ENCODE results near the gene BBS9.

The BBS9 gene

GRCh38 chr7:33536398-33537103, 407.2 kb downstream of the BBS9 start:
- DNase-seq (ENCODE audit: extremely low read depth in 1 of 2, low read depth in 1 of 2) = no peak

DNA sequence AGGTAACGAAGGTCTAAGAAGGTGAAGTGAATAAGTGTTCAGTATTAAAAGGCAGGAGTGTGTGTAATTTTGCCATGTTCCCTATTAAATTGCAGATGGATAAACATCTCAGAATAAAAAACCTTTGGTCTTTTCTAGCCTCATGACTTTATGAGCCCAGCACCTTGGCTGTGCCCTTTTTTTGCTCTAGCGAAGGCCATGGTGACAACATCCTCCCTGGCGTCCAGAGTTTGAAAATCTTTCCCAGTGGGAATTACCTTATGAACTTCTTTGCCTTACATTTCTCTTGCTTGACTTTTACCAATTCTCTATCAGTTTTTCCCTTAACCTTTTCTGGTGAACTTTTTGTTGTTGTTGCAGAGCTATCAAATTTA, 407.7 kb downstream of the BBS9 start:
- no peak for DNase-seq (ENCODE audit: extremely low read depth in 1 of 2, low read depth in 1 of 2)

- DNase-seq (ENCODE audit: extremely low read depth in 1 of 2, low read depth in 1 of 2) = no peak
Observed at GRCh38 chr7:33539198-33539597, 409.8 kb downstream of the BBS9 start.

- DNase-seq (ENCODE audit: extremely low read depth in 1 of 2, low read depth in 1 of 2) = no peak
Observed at GRCh38 chr7:33539659-33540400, 410.5 kb downstream of the BBS9 start.

DNA sequence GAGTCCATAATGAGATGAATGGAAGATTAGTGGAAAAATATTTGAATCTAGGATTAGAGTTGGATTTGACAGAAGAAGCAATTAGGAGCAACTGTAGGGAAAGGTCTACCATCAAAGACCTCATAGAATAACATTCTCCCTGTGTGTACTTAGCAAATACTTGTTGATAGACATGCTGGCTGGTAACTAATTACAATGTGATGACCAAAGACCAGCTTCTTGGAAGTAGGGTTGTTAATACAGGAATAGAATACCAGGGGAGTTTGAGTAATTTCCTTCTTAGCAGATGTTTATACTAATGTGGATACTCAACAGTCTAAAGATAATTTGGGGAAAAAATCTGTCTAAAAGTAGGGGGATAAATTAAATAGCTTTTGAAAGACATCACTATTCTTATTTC, 418.5 kb downstream of the BBS9 start:
- DNase-seq (ENCODE audit: extremely low read depth in 1 of 2, low read depth in 1 of 2) = no peak

DNA sequence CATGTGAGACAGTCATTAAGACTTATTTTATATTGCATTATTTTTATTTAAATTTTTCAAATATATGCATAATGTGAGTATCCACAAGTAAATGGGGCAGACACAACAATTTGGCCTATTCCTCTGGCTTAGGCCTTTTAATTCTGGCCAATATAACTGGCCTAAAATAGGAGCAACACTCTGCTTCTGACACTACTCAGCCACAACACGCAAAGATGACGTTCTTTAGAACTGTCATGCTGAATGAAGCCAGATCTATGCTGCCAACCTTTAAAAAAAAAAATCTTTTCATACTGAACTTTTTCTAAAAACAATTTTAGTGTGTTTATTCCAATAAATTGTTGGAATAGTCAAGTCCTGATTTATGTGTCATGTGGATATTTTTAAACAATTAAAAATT, 421.0 kb downstream of the BBS9 start:
- DNase-seq (ENCODE audit: extremely low read depth in 1 of 2, low read depth in 1 of 2) = no peak

GRCh38 chr7:33550979-33551378, 421.6 kb downstream of the BBS9 start:
- DNase-seq (ENCODE audit: extremely low read depth in 1 of 2, low read depth in 1 of 2) = no peak

DNA sequence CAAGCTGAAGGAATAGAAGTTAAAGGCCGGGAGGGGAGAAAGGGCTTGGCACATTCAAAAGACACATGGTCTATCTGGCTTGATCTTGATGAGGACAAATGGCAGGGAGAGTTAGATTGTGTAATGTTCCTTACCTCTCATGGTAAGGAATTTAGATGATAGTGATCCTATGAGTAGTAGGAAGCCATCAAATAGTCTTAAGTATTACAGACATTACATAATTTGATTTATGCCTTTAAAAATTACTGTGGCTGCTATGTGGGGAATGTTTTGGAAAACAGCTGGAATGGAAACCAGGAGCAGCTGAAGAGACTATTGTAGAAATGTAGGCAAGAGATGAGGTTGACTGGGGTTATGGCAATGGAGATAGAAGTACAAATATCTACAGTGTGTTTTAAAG, 424.7 kb downstream of the BBS9 start:
- DNase-seq (ENCODE audit: extremely low read depth in 1 of 2, low read depth in 1 of 2) = no peak

DNA sequence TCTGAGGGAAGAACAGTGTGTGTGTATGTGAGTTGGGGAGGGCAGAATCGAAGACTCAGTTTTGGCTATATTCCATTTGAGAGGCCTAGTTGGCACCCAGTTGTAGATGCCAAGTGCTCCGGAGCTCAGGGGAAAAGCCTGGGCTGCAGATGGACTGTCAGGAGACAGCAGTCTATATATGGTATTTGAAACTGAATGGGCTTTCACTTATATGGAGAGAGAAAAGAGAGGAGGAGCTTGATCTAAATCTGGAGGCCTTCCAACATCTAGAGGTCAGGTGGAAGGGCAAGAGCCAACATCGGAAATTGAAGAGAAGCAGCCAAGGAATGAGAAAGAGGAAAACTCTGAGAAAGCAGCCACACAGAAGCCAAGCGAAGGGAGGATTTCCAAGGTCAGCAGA, 425.2 kb downstream of the BBS9 start:
- no peak for DNase-seq (ENCODE audit: extremely low read depth in 1 of 2, low read depth in 1 of 2)

- DNase-seq (ENCODE audit: extremely low read depth in 1 of 2, low read depth in 1 of 2) = no peak
Observed at GRCh38 chr7:33556472-33556871, 427.1 kb downstream of the BBS9 start.

- DNase-seq (ENCODE audit: extremely low read depth in 1 of 2, low read depth in 1 of 2) = no peak
Observed at GRCh38 chr7:33558549-33559323, 429.4 kb downstream of the BBS9 start.

DNA sequence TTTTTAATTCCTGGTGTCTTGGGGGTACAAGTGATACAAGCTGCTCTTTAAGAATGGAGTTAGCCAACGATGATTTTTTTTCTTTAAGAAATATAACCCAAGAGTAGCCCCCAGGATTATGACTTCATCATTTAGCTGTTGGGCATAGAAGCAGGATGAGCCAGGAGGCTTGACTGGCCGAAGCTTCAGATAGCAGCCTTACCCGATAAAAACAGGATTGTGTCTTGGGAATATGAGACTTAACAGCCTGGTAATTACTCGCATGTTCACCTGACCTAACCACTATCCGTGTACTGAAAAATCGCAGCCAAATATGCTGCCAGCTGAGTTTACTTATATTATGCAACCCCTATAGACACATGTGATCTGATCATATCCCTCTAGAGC, 430.0 kb downstream of the BBS9 start:
- no peak for DNase-seq (ENCODE audit: extremely low read depth in 1 of 2, low read depth in 1 of 2)

DNA sequence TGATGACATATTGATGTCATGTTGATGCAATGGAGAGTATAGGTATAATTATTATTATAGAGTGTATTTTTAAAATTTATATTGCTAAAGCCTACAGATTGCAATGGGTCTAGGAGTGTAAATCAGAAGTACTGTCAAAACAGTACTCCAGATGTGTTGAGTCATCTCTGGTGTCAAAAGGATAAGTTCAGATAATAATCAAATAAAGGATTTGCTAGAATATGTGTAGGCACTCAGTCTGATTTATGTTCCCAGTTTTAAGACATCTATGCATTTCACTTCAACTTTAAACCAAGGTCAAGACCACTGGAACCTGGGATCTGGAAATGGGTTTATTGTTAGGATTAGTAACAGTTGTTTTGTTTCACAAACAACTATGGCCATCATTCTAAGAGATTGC, 433.6 kb downstream of the BBS9 start:
- DNase-seq (ENCODE audit: extremely low read depth in 1 of 2, low read depth in 1 of 2) = no peak

GRCh38 chr7:33563651-33564050, 434.3 kb downstream of the BBS9 start:
- no peak for DNase-seq (ENCODE audit: extremely low read depth in 1 of 2, low read depth in 1 of 2)

GRCh38 chr7:33578166-33578565, 448.8 kb downstream of the BBS9 start:
- DNase-seq (ENCODE audit: extremely low read depth in 1 of 2, low read depth in 1 of 2) = no peak

GRCh38 chr7:33578881-33579672, 449.7 kb downstream of the BBS9 start:
- no peak for DNase-seq (ENCODE audit: extremely low read depth in 1 of 2, low read depth in 1 of 2)

DNA sequence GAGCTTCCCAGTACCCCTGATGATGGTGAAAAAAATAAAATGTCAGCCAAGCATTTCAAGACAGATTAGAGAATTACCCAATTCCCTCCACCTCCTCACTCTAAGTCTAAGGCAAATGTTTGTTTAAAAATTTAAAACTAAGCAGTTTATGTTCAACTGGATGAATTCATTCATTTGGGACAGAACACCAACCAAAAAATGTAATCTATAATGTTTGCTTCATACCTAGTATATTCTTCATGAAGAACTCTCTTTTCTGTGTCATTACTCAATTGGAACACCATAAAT, 450.3 kb downstream of the BBS9 start:
- DNase-seq (ENCODE audit: extremely low read depth in 1 of 2, low read depth in 1 of 2) = no peak

DNA sequence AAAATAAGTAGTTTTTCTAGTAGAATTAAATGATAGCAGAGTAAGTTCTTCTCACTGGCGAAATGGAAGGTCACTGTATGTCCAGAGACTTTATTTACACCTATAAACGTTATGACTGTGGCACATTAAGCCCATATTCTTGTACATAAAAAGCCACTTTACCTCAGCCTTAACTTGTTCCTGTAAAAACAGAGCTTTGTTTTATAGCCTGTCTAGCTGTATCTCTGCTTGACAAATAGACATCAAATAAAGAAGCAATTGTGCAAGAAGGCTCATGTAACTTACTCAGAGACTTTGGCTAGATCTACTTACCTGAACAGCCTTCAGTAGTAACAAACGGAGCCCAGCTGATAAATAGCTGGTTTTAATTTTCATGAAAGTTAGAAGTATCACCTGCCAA, 451.9 kb downstream of the BBS9 start:
- DNase-seq (ENCODE audit: extremely low read depth in 1 of 2, low read depth in 1 of 2) = no peak

GRCh38 chr7:33582104-33582503, 452.7 kb downstream of the BBS9 start:
- DNase-seq (ENCODE audit: extremely low read depth in 1 of 2, low read depth in 1 of 2) = no peak

- no peak for DNase-seq (ENCODE audit: extremely low read depth in 1 of 2, low read depth in 1 of 2)
Observed at GRCh38 chr7:33582533-33582932, 453.2 kb downstream of the BBS9 start.

- DNase-seq (ENCODE audit: extremely low read depth in 1 of 2, low read depth in 1 of 2) = no peak
Observed at GRCh38 chr7:33589911-33590310, 460.5 kb downstream of the BBS9 start.
